ENCODE data around the gene TYW1.
"Not testable (repeated sequence)": the region's sequence is repeated elsewhere in the genome, so short reads cannot be mapped to it uniquely, and the experiment has no call there.

TYW1 gene

GRCh38 chr7:67226967-67227366 is 230.3 kb downstream of the TYW1 start:
- not testable (repeated sequence) for H3K36me3 ChIP-seq (ENCODE audit: control insufficient read depth, insufficient read depth, low read length); H3K4me3 ChIP-seq (replicated peaks; ENCODE audit: low read depth, low read length); DNase-seq (ENCODE audit: extremely low read depth, insufficient read length); H3K27me3 ChIP-seq (replicated peaks; ENCODE audit: control insufficient read depth, insufficient read depth, low read length)

GRCh38 chr7:67229018-67229417 is 232.4 kb downstream of the TYW1 start:
- H3K27me3 ChIP-seq (replicated peaks; ENCODE audit: control insufficient read depth, insufficient read depth, low read length); H3K4me3 ChIP-seq (replicated peaks; ENCODE audit: low read depth, low read length); DNase-seq (ENCODE audit: extremely low read depth, insufficient read length); H3K36me3 ChIP-seq (ENCODE audit: control insufficient read depth, insufficient read depth, low read length): not testable (repeated sequence)

- H3K4me3 ChIP-seq (replicated peaks; ENCODE audit: low read depth, low read length); H3K36me3 ChIP-seq (ENCODE audit: control insufficient read depth, insufficient read depth, low read length); DNase-seq (ENCODE audit: extremely low read depth, insufficient read length): not testable (repeated sequence)
These were observed 233.4 kb downstream of the TYW1 start for GRCh38 chr7:67230029-67230428.

GRCh38 chr7:67233506-67233905 is 236.9 kb downstream of the TYW1 start:
- H3K4me3 ChIP-seq (replicated peaks; ENCODE audit: low read depth, low read length); H3K27me3 ChIP-seq (replicated peaks; ENCODE audit: control insufficient read depth, insufficient read depth, low read length); H3K36me3 ChIP-seq (ENCODE audit: control insufficient read depth, insufficient read depth, low read length); DNase-seq (ENCODE audit: extremely low read depth, insufficient read length): not testable (repeated sequence)

More at GRCh38 chr7:67230029-67230428, 233.4 kb downstream of the TYW1 start:
- not testable (repeated sequence) for H3K27me3 ChIP-seq (replicated peaks; ENCODE audit: control insufficient read depth, insufficient read depth, low read length)

GRCh38 chr7:67236216-67236615 is 239.6 kb downstream of the TYW1 start:
- not testable (repeated sequence) for H3K36me3 ChIP-seq (ENCODE audit: control insufficient read depth, insufficient read depth, low read length); DNase-seq (ENCODE audit: extremely low read depth, insufficient read length); H3K4me3 ChIP-seq (replicated peaks; ENCODE audit: low read depth, low read length); H3K27me3 ChIP-seq (replicated peaks; ENCODE audit: control insufficient read depth, insufficient read depth, low read length)

GRCh38 chr7:67242871-67243270 is 246.2 kb downstream of the TYW1 start:
- not testable (repeated sequence) for H3K4me3 ChIP-seq (replicated peaks; ENCODE audit: low read depth, low read length); H3K36me3 ChIP-seq (ENCODE audit: control insufficient read depth, insufficient read depth, low read length); H3K27me3 ChIP-seq (replicated peaks; ENCODE audit: control insufficient read depth, insufficient read depth, low read length); DNase-seq (ENCODE audit: extremely low read depth, insufficient read length)

- H3K27me3 ChIP-seq (replicated peaks; ENCODE audit: control insufficient read depth, insufficient read depth, low read length); H3K4me3 ChIP-seq (replicated peaks; ENCODE audit: low read depth, low read length); DNase-seq (ENCODE audit: extremely low read depth, insufficient read length); H3K36me3 ChIP-seq (ENCODE audit: control insufficient read depth, insufficient read depth, low read length): not testable (repeated sequence)
These were observed 251.7 kb downstream of the TYW1 start for GRCh38 chr7:67248364-67248763.

- TF ChIP-seq CTCF (IDR thresholded peaks at IDR 0.05; ENCODE audit: insufficient read depth, low read length, poor library complexity, severe bottlenecking) = no peak
- Histone ChIP-seq H3K36me3 (ENCODE audit: control insufficient read depth, insufficient read depth, low read length) (no peaks in the 10 kb centered on the region), H3K27me3 (replicated peaks; ENCODE audit: control insufficient read depth, insufficient read depth, low read length) (no peaks in the 10 kb centered on the region), H3K4me3 (replicated peaks; ENCODE audit: low read depth, low read length) (no peak overlapping the region)
- DNase-seq (ENCODE audit: extremely low read depth, insufficient read length) = no peak
These were observed 255.4 kb downstream of the TYW1 start for GRCh38 chr7:67251986-67252558.

- H3K4me3 ChIP-seq (replicated peaks; ENCODE audit: low read depth, low read length); DNase-seq (ENCODE audit: extremely low read depth, insufficient read length); H3K36me3 ChIP-seq (ENCODE audit: control insufficient read depth, insufficient read depth, low read length); H3K27me3 ChIP-seq (replicated peaks; ENCODE audit: control insufficient read depth, insufficient read depth, low read length): not testable (repeated sequence)
These were observed 258.4 kb downstream of the TYW1 start for GRCh38 chr7:67255076-67255475.

GRCh38 chr7:67257779-67258178 is 261.1 kb downstream of the TYW1 start:
- not testable (repeated sequence) for H3K27me3 ChIP-seq (replicated peaks; ENCODE audit: control insufficient read depth, insufficient read depth, low read length); H3K36me3 ChIP-seq (ENCODE audit: control insufficient read depth, insufficient read depth, low read length); DNase-seq (ENCODE audit: extremely low read depth, insufficient read length); H3K4me3 ChIP-seq (replicated peaks; ENCODE audit: low read depth, low read length)

GRCh38 chr7:67259363-67259762 is 262.7 kb downstream of the TYW1 start:
- H3K4me3 ChIP-seq (replicated peaks; ENCODE audit: low read depth, low read length); H3K27me3 ChIP-seq (replicated peaks; ENCODE audit: control insufficient read depth, insufficient read depth, low read length); H3K36me3 ChIP-seq (ENCODE audit: control insufficient read depth, insufficient read depth, low read length); DNase-seq (ENCODE audit: extremely low read depth, insufficient read length): not testable (repeated sequence)

GRCh38 chr7:67260166-67260586 is 263.5 kb downstream of the TYW1 start:
- H3K27me3 ChIP-seq (replicated peaks; ENCODE audit: control insufficient read depth, insufficient read depth, low read length); DNase-seq (ENCODE audit: extremely low read depth, insufficient read length); H3K4me3 ChIP-seq (replicated peaks; ENCODE audit: low read depth, low read length); H3K36me3 ChIP-seq (ENCODE audit: control insufficient read depth, insufficient read depth, low read length): not testable (repeated sequence)

- not testable (repeated sequence) for H3K27me3 ChIP-seq (replicated peaks; ENCODE audit: control insufficient read depth, insufficient read depth, low read length); H3K36me3 ChIP-seq (ENCODE audit: control insufficient read depth, insufficient read depth, low read length); DNase-seq (ENCODE audit: extremely low read depth, insufficient read length); H3K4me3 ChIP-seq (replicated peaks; ENCODE audit: low read depth, low read length)
These were observed 267.4 kb downstream of the TYW1 start for GRCh38 chr7:67264000-67264399.

GRCh38 chr7:67266070-67266469 is 269.4 kb downstream of the TYW1 start:
- not testable (repeated sequence) for DNase-seq (ENCODE audit: extremely low read depth, insufficient read length); H3K4me3 ChIP-seq (replicated peaks; ENCODE audit: low read depth, low read length); H3K36me3 ChIP-seq (ENCODE audit: control insufficient read depth, insufficient read depth, low read length); H3K27me3 ChIP-seq (replicated peaks; ENCODE audit: control insufficient read depth, insufficient read depth, low read length)
